HG02642 (cell line): ENCODE results near the gene RNF180.
A peak's percentile ranks its signal among the peaks of the same experiment; 100 is the strongest.

Source experiments
- ATAC-seq: cut with Tn5 transposase; IDR thresholded peaks from one replicate; pipeline ENCODE4 v1.9.1; 2021; ENCODE audit warnings: mild to moderate bottlenecking; ENCODE audit not compliant: unreplicated experiment, poor library complexity

RNF180 gene

GRCh38 chr5:64165500-64166200 is at the start of gene RNF180:
RNF180 (plus strand) TSS chr5:64165843; CDS start chr5:64200808, 34,965 bp downstream.
- ATAC-seq = peak; percentile 51

GRCh38 chr5:64125521-64125920 is 40.1 kb upstream of the RNF180 start:
- ATAC-seq = no peak

GRCh38 chr5:64126202-64126741 is 39.4 kb upstream of the RNF180 start:
- ATAC-seq = no peak

GRCh38 chr5:64140018-64140417 is 25.6 kb upstream of the RNF180 start:
- ATAC-seq = no peak

GRCh38 chr5:64144425-64145215 is 21.0 kb upstream of the RNF180 start:
- ATAC-seq = no peak

- ATAC-seq = no peak
Measured at GRCh38 chr5:64145216-64145895, 20.3 kb upstream of the RNF180 start.

- ATAC-seq = no peak
Measured at GRCh38 chr5:64147379-64147778, 18.3 kb upstream of the RNF180 start.

- peak; percentile 49 for ATAC-seq
Measured at GRCh38 chr5:64147849-64148441, 17.7 kb upstream of the RNF180 start.

GRCh38 chr5:64149268-64149667 is 16.4 kb upstream of the RNF180 start:
- no peak for ATAC-seq

GRCh38 chr5:64149857-64150521 is 15.7 kb upstream of the RNF180 start:
- no peak for ATAC-seq

GRCh38 chr5:64156261-64156660 is 9.4 kb upstream of the RNF180 start:
- no peak for ATAC-seq

GRCh38 chr5:64158827-64159226 is 6.8 kb upstream of the RNF180 start:
- no peak for ATAC-seq

GRCh38 chr5:64160201-64160600 is 5.4 kb upstream of the RNF180 start:
- no peak for ATAC-seq

- peak; percentile 44 for ATAC-seq
Measured at GRCh38 chr5:64161420-64161819, 4.2 kb upstream of the RNF180 start.

- no peak for ATAC-seq
Measured at GRCh38 chr5:64163135-64163534, 2.5 kb upstream of the RNF180 start.

- ATAC-seq = no peak
Measured at GRCh38 chr5:64163746-64164145, 1.9 kb upstream of the RNF180 start.

- ATAC-seq = no peak
Measured at GRCh38 chr5:64164166-64164565, 1.5 kb upstream of the RNF180 start.

GRCh38 chr5:64165160-64165499 is 513 bp upstream of the RNF180 start:
- no peak for ATAC-seq

GRCh38 chr5:64166201-64166959 is 737 bp downstream of the RNF180 start:
- peak; percentile 14 for ATAC-seq
